NCI-H510A treated with DMSO at 0.1 percent for 48 hours (cell line): ENCODE measurements around the gene SDF2L1.
A peak's percentile ranks its signal among the peaks of the same experiment; 100 is the strongest.
"Not testable (repeated sequence)": the region's sequence is repeated elsewhere in the genome, so short reads cannot be mapped to it uniquely, and the experiment has no call there.

ENCODE experiments used
- DNase-seq: peaks from one replicate; lab custom pipeline; 2025; lab: John Stamatoyannopoulos, UW

The SDF2L1 gene

GRCh38 chr22:21636629-21637218, 5.4 kb upstream of the SDF2L1 start:
- no peak for DNase-seq

- DNase-seq = not testable (repeated sequence)
Observed at GRCh38 chr22:21637450-21637849, 4.7 kb upstream of the SDF2L1 start.

- no peak for DNase-seq
Observed at GRCh38 chr22:21639359-21639758, 2.7 kb upstream of the SDF2L1 start.

GRCh38 chr22:21640810-21641209, 1.3 kb upstream of the SDF2L1 start:
- DNase-seq = no peak

GRCh38 chr22:21641417-21641788, 699 bp upstream of the SDF2L1 start:
- peak; percentile 42 for DNase-seq

- peak; percentile 14 for DNase-seq
Observed at GRCh38 chr22:21642584-21643448, 714 bp downstream of the SDF2L1 start.

GRCh38 chr22:21643533-21644357, 1.6 kb downstream of the SDF2L1 start:
- no peak for DNase-seq

GRCh38 chr22:21645513-21645912, 3.4 kb downstream of the SDF2L1 start:
- DNase-seq = not testable (repeated sequence)

GRCh38 chr22:21646608-21647590, 4.8 kb downstream of the SDF2L1 start:
- DNase-seq = peak; percentile 68

GRCh38 chr22:21650280-21650679, 8.2 kb downstream of the SDF2L1 start:
- DNase-seq = no peak

- peak; percentile 24 for DNase-seq
Observed at GRCh38 chr22:21650823-21651520, 8.9 kb downstream of the SDF2L1 start.

- no peak for DNase-seq
Observed at GRCh38 chr22:21651521-21652009, 9.5 kb downstream of the SDF2L1 start.

GRCh38 chr22:21652010-21652546, 10.0 kb downstream of the SDF2L1 start:
- DNase-seq = peak; percentile 72

- DNase-seq = no peak
Observed at GRCh38 chr22:21652547-21653545, 10.7 kb downstream of the SDF2L1 start.

- no peak for DNase-seq
Observed at GRCh38 chr22:21657020-21657359, 14.9 kb downstream of the SDF2L1 start.

GRCh38 chr22:21657360-21658032, 15.4 kb downstream of the SDF2L1 start:
- DNase-seq = peak; percentile 75

- no peak for DNase-seq
Observed at GRCh38 chr22:21659864-21660525, 17.9 kb downstream of the SDF2L1 start.

- DNase-seq = no peak
Observed at GRCh38 chr22:21660904-21661303, 18.8 kb downstream of the SDF2L1 start.
